ENCODE results near the gene NPIPB8. TPM values are rescaled to one million over a fixed set of nuclear protein-coding genes. Genes with fewer than 3 reads are reported as not detected.
"Not testable (repeated sequence)": the region's sequence is repeated elsewhere in the genome, so short reads cannot be mapped to it uniquely, and the experiment has no call there.

The NPIPB8 gene
- total RNA-seq, 5 donors from 2014 or later (not counting 1 experiment from before 2014, with no cell fraction given) = 0.76 to 3.7 (median 2.1) TPM; not detected in 2

DNA sequence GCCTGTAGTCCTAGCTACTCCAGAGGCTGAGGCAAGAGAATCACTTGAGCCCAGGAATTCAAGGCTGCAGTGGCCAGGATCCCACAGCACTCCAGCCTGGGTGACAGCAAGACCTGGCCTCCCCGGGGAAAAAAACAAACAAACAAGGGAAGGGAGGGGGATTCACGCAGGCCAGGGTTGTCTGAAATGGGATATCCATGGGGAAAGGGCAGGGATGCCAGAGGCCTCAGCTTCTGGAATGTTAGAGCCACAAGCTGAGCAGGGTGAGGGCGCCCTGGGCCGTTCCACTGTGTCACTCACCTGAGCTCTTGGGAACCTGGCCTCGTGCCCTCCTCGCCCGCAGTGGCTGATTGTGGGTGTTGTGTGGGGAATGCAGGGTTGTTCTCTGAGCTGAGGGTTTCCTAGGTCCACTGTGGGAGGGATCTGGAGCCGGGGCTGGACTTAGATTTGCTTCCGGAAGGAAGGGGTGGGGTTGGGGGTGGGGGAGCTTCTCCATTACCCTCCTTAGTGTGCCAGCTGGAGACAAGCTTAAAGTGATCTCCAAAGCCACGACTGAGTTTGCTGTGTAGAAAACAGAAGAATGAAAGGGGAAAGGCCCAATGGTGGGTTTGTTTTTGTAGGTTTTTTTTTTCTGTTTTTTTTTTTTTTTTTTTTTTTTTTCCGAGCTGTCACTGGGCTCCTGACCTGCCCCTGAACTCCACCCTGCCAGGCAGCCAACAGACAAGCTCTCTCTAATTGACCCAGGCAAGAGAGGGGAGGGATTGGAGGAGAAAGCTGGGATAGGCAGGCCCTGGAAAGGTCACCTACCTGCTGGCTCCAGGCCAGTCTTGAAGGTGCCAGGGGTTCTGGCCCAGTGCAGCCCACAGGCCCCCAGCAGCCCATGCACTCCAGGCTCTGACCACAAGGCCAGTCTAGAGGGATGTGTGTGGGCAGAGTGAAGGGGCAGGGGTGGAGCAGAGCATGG is 28.0 kb upstream of the NPIPB8 start, which contains the start of gene SULT1A1:
SULT1A1 (minus strand) TSS at position 414 of the 964 bp plus-strand sequence. CDS start 1,189 bp downstream, outside the sequence.
- Histone ChIP-seq H3K4me3 (ENCODE audit: control insufficient read depth in 1 of 2, extremely low read depth in 1 of 2, low read length in 1 of 2) (no peak within 1 kb of the TSS), H3K9me3 (no peaks in the 10 kb centered on the region), H3K27me3 (replicated peaks in 1 of 2; ENCODE audit: control insufficient read depth in 2 of 2, extremely low read depth in 1 of 2, insufficient read depth in 2 of 2, low read length in 1 of 2) (no peaks in the 10 kb centered on the region), H3K27ac (ENCODE audit: low read length) (no peak within 1 kb of the TSS), H3K4me1 (ENCODE audit: control insufficient read depth in 1 of 2, extremely low read depth in 1 of 2, insufficient read depth in 2 of 2, low read length in 2 of 2) (peaks cover 2 to 7% of the 10 kb centered on the region in 2 experiments), H3K36me3 (ENCODE audit: control insufficient read depth in 2 of 2, extremely low read depth in 1 of 2, insufficient read depth in 1 of 2, low read length in 1 of 2) (peaks cover 0 to 3% of the 10 kb centered on the region in 2 donors)
- Mint-ChIP-seq H3K27me3 (no peaks in the 10 kb centered on the region), H3K9me3 (no peaks in the 10 kb centered on the region), H3K4me3 (peak within 1 kb of the TSS in 1 of 3 donors; percentile 52), H3K36me3 (no peaks in the 10 kb centered on the region), H3K4me1 (peaks cover 12 to 23% (median 16%) of the 10 kb centered on the region in 3 donors), H3K27ac (peak within 1 kb of the TSS; percentile 52 to 59)
- ChIA-PET CTCF (no interaction called here), POLR2A (interaction anchor here (0.6 to 0.7 kb wide), 2 partner anchors 14 to 1544 kb away, joined by 5 to 17 read pairs; no protein-coding TSS in a partner anchor)
- 89% methylated on average over 6 of the region's 11 CpGs for WGBS (ENCODE audit: insufficient coverage)
- DNase-seq = peak in 2 of 35 experiments; percentile 5 to 14
- ATAC-seq (replicated peaks in 1 of 4) = no peak

DNA sequence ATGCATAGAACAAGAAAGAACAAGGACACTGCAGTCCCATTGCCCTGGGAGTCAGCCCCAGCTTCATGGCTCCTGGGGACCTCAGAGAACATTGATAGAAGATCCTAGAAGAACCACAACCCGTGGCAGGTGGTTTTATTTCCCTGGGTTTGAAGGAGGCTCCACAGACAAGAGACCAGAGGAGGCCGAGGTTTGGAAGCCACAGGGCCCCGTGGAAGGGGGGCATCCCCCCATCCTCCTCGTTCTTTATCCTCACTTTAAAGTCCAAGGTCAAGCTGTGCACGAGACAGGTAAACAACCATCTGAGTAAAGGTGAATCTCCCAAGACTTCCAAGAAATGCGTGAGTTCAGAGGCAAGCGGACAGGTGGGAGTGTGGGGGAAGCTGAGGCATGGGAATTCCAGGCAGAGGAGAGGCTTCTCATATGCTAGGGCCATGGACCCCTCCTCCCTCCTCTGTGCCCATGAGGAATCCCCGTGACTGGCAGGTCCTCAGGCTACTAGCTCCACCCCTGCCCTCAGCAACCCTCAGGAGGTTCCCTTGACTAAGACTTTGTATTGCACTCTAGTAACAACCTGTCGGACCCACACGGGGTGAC is 27.2 kb upstream of the NPIPB8 start:
- DNase-seq (no peak), ATAC-seq (replicated peaks in 1 of 4) (no peak)
- POLR2A ChIA-PET = no interaction called here
- no CpG with 5 or more reads among the region's 10 CpGs for WGBS (ENCODE audit: insufficient coverage)
- Mint-ChIP-seq H3K4me1 (peaks cover 14 to 23% (median 16%) of the 10 kb centered on the region in 3 donors), H3K4me3 (no peak overlapping the region), H3K36me3 (no peaks in the 10 kb centered on the region), H3K27me3 (no peaks in the 10 kb centered on the region), H3K27ac (peak overlapping the region; percentile 18 to 52), H3K9me3 (no peaks in the 10 kb centered on the region)
- Histone ChIP-seq H3K9me3 (no peaks in the 10 kb centered on the region), H3K36me3 (ENCODE audit: control insufficient read depth in 2 of 2, extremely low read depth in 1 of 2, insufficient read depth in 1 of 2, low read length in 1 of 2) (peaks cover 0 to 3% of the 10 kb centered on the region in 2 donors), H3K27ac (ENCODE audit: low read length) (no peak overlapping the region), H3K4me3 (ENCODE audit: control insufficient read depth in 1 of 2, extremely low read depth in 1 of 2, low read length in 1 of 2) (no peak overlapping the region), H3K4me1 (ENCODE audit: control insufficient read depth in 1 of 2, extremely low read depth in 1 of 2, insufficient read depth in 2 of 2, low read length in 2 of 2) (peaks cover 2 to 7% of the 10 kb centered on the region in 2 experiments), H3K27me3 (replicated peaks in 1 of 2; ENCODE audit: control insufficient read depth in 2 of 2, extremely low read depth in 1 of 2, insufficient read depth in 2 of 2, low read length in 1 of 2) (no peaks in the 10 kb centered on the region)
- CTCF ChIA-PET = no interaction called here

- POLR2A ChIA-PET = not testable (repeated sequence)
Measured at GRCh38 chr16:28612359-28613280, 25.2 kb upstream of the NPIPB8 start.

GRCh38 chr16:28613912-28614311 is 24.0 kb upstream of the NPIPB8 start:
- POLR2A ChIA-PET; H3K36me3 ChIP-seq (ENCODE audit: control insufficient read depth in 2 of 2, extremely low read depth in 1 of 2, insufficient read depth in 1 of 2, low read length in 1 of 2); H3K27me3 ChIP-seq (replicated peaks in 1 of 2; ENCODE audit: control insufficient read depth in 2 of 2, extremely low read depth in 1 of 2, insufficient read depth in 2 of 2, low read length in 1 of 2); H3K4me1 ChIP-seq (ENCODE audit: control insufficient read depth in 1 of 2, extremely low read depth in 1 of 2, insufficient read depth in 2 of 2, low read length in 2 of 2); H3K4me3 ChIP-seq (ENCODE audit: control insufficient read depth in 1 of 2, extremely low read depth in 1 of 2, low read length in 1 of 2); H3K27ac ChIP-seq (ENCODE audit: low read length); H3K9me3 Mint-ChIP-seq; H3K27ac Mint-ChIP-seq; H3K4me3 Mint-ChIP-seq; H3K27me3 Mint-ChIP-seq; ATAC-seq (replicated peaks in 1 of 4); H3K36me3 Mint-ChIP-seq; DNase-seq; H3K9me3 ChIP-seq; CTCF ChIA-PET: not testable (repeated sequence)
- no CpG with 5 or more reads among the region's 26 CpGs for WGBS (ENCODE audit: insufficient coverage)
- H3K4me1 Mint-ChIP-seq = peaks cover 14 to 23% (median 17%) of the 10 kb centered on the region in 3 donors

More at GRCh38 chr16:28612359-28613280, 25.2 kb upstream of the NPIPB8 start:
- CTCF ChIA-PET; DNase-seq; H3K27ac Mint-ChIP-seq; H3K27ac ChIP-seq (ENCODE audit: low read length); H3K9me3 Mint-ChIP-seq; H3K27me3 Mint-ChIP-seq; H3K36me3 Mint-ChIP-seq; H3K36me3 ChIP-seq (ENCODE audit: control insufficient read depth in 2 of 2, extremely low read depth in 1 of 2, insufficient read depth in 1 of 2, low read length in 1 of 2); H3K4me3 Mint-ChIP-seq; H3K27me3 ChIP-seq (replicated peaks in 1 of 2; ENCODE audit: control insufficient read depth in 2 of 2, extremely low read depth in 1 of 2, insufficient read depth in 2 of 2, low read length in 1 of 2); H3K4me1 ChIP-seq (ENCODE audit: control insufficient read depth in 1 of 2, extremely low read depth in 1 of 2, insufficient read depth in 2 of 2, low read length in 2 of 2); H3K4me3 ChIP-seq (ENCODE audit: control insufficient read depth in 1 of 2, extremely low read depth in 1 of 2, low read length in 1 of 2); H3K9me3 ChIP-seq: not testable (repeated sequence)
- ATAC-seq (replicated peaks in 1 of 4) = peak; percentile 96 to 99 (median 98)
- WGBS (ENCODE audit: insufficient coverage) = no CpG with 5 or more reads among the region's 17 CpGs
- H3K4me1 Mint-ChIP-seq = peaks cover 14 to 23% (median 17%) of the 10 kb centered on the region in 3 donors

DNA sequence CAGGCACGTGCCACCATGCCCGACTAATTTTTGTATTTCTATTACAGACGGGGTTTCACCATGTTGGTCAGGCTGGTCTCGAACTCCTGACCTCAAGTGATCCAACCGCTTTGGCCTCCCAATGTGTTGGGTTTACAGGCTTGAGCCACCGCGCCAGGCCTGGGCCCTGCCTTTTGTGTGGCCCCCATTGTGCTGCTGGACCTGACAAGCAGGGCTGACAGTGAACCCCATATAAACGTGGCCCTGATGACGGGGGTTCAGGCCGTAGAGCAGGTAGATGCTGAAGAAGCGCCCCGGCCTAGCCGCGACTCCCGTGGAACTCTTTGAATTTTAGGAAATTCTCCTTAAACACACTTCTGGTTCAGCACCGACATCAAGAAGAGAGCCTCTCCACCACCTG is 23.3 kb upstream of the NPIPB8 start:
- H3K27ac ChIP-seq (ENCODE audit: low read length); H3K27me3 Mint-ChIP-seq; H3K27ac Mint-ChIP-seq; CTCF ChIA-PET; H3K36me3 Mint-ChIP-seq; H3K4me1 ChIP-seq (ENCODE audit: control insufficient read depth in 1 of 2, extremely low read depth in 1 of 2, insufficient read depth in 2 of 2, low read length in 2 of 2); ATAC-seq (replicated peaks in 1 of 4); DNase-seq; H3K4me3 ChIP-seq (ENCODE audit: control insufficient read depth in 1 of 2, extremely low read depth in 1 of 2, low read length in 1 of 2); H3K9me3 ChIP-seq; H3K27me3 ChIP-seq (replicated peaks in 1 of 2; ENCODE audit: control insufficient read depth in 2 of 2, extremely low read depth in 1 of 2, insufficient read depth in 2 of 2, low read length in 1 of 2); H3K4me3 Mint-ChIP-seq; H3K36me3 ChIP-seq (ENCODE audit: control insufficient read depth in 2 of 2, extremely low read depth in 1 of 2, insufficient read depth in 1 of 2, low read length in 1 of 2); H3K9me3 Mint-ChIP-seq; POLR2A ChIA-PET: not testable (repeated sequence)
- peaks cover 12 to 16% (median 14%) of the 10 kb centered on the region in 3 donors for H3K4me1 Mint-ChIP-seq
- WGBS (ENCODE audit: insufficient coverage) = no CpG with 5 or more reads among the region's 16 CpGs

All from T-cell (primary cell).